Central memory CD8-positive, alpha-beta T cell (primary cell): ENCODE results near the gene FRMD5.
"Not testable (repeated sequence)": the region's sequence is repeated elsewhere in the genome, so short reads cannot be mapped to it uniquely, and the experiment has no call there.

Experiments used
- ATAC-seq: fragments of 150-1000 bp; cut with Tn5 transposase; replicated peaks from 2 replicates; pipeline ENCODE4 v1.10.0; 2022; ENCODE audit warnings: mild to moderate bottlenecking, moderate FRiP score, moderate number of reproducible peaks; ENCODE audit not compliant: poor library complexity, severe bottlenecking; ENCODE audit errors: extremely low read depth
- DNase-seq, 2 donors: peaks; one replicate each; pipeline ENCODE4 v3.0.0; 2021; ENCODE audit warnings: low spot score in 2 of 2
- H3K27ac Mint-ChIP-seq: one replicate; pipeline ENCODE4 v1.8.0; 2022; ENCODE audit warnings: low read depth, mild to moderate bottlenecking, moderate library complexity, mixed read lengths
- H3K27me3 Mint-ChIP-seq: one replicate; pipeline ENCODE4 v1.8.0; 2022; ENCODE audit warnings: mixed read lengths
- H3K36me3 Mint-ChIP-seq: one replicate; pipeline ENCODE4 v1.8.0; 2022; ENCODE audit warnings: mild to moderate bottlenecking, moderate library complexity, mixed read lengths; ENCODE audit not compliant: insufficient read depth
- H3K4me1 Mint-ChIP-seq: one replicate; pipeline ENCODE4 v1.8.0; 2022; ENCODE audit warnings: mixed read lengths
- H3K4me3 Mint-ChIP-seq: one replicate; pipeline ENCODE4 v1.8.0; 2022; ENCODE audit warnings: mild to moderate bottlenecking, moderate library complexity, mixed read lengths
- H3K9me3 Mint-ChIP-seq: one replicate; pipeline ENCODE4 v1.8.0; 2022; ENCODE audit warnings: mixed read lengths

The FRMD5 gene

DNA sequence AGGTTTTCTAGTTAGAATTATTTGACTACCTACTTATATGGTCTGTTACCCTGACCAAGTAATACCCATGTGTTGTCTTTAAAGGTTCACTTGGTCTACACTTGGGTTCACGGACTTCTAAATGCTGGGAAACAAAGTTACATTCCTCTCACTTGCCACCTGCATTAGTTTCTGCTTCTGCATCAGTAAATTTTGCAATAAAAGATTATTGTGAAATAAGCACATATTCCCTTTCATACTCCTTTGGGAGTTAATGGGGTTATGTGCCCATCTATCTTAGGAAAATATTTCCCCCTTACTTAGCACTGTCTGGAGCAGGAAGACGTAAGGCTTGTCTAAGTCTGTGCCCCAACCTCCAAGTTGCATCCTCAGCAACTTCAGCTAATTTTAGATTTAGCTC is 160.7 kb downstream of the FRMD5 start:
- Mint-ChIP-seq H3K27me3 (peaks cover 56% of the 10 kb centered on the region), H3K27ac (no peak overlapping the region), H3K4me1 (no peaks in the 10 kb centered on the region), H3K9me3 (no peaks in the 10 kb centered on the region), H3K4me3 (no peak overlapping the region), H3K36me3 (no peaks in the 10 kb centered on the region)
- no peak for DNase-seq
- no peak for ATAC-seq

DNA sequence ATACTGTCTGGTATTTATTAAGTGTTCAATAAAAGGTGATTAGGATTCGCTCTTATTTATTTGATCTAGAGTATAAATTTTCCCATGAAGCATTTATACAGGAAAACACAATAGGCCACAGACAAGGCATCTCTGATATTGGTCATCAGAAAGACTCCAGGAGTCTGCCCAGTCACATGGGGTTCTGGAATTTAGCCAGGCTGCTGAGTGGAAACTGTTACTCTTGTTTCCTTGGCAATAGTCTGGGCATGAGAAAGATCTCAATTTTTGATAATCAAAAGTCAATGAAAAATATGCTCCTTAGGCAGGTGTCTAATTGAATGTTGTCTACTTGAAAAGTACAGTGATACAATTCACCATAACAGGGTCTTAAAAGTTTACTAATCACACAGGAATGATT is 161.2 kb downstream of the FRMD5 start:
- no peaks in the 10 kb centered on the region for H3K36me3 Mint-ChIP-seq
- H3K4me1 Mint-ChIP-seq: no peaks in the 10 kb centered on the region
- H3K27me3 Mint-ChIP-seq: peaks cover 51% of the 10 kb centered on the region
- no peak overlapping the region for H3K27ac Mint-ChIP-seq
- no peaks in the 10 kb centered on the region for H3K9me3 Mint-ChIP-seq
- H3K4me3 Mint-ChIP-seq: no peak overlapping the region
- no peak for DNase-seq
- ATAC-seq: no peak

DNA sequence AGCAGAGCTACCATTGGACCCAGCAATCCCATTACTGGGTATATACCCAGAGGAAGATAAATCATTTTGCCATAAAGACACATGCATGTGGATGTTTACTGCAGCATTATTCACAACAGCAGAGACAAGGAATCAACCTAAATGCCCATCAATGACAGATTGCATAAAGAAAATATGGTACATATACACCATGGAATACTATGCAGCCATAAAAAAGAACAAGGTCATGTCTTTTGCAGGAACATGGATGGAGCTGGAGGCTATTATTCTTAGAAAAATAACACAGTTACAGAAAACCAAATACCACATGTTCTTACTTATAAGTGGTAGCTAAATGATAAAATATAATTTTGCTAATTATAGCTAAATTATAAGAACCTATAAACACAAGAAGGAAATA is 162.3 kb downstream of the FRMD5 start:
- not testable (repeated sequence) for H3K4me3 Mint-ChIP-seq, ATAC-seq
- H3K27me3 Mint-ChIP-seq: peaks cover 53% of the 10 kb centered on the region

DNA sequence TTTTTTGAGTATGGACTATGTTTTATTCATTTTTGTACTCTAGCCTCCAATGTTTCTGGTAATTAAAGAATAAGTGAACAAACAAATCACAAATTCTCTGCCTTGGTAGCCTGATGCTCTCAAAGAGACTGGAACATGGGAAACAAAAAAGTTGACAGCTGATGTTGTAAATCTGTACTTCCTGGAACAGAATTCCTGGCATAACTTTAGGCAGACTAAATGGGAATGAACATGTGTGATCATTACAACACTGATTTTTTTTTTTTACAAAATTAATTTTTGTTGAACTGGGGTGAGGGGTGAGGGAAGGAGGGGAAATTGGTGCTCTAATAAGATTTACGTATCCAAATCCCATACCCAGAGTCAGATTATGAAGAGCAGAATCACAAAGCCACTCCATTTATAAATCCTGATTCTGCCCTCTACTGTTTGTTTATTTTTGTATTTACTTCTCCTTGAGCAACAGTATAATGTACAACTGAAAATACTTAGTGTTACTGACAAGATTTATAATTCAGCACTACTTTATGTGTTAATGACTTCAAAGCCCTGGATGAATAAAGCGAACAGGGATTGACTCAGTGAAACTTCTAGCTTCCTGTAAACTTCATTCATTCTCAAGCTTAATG is 165.0 kb downstream of the FRMD5 start:
- H3K27ac Mint-ChIP-seq: no peak overlapping the region
- no peaks in the 10 kb centered on the region for H3K4me1 Mint-ChIP-seq
- ATAC-seq (no peak), DNase-seq (no peak)
- no peak overlapping the region for H3K4me3 Mint-ChIP-seq
- H3K27me3 Mint-ChIP-seq: peaks cover 66% of the 10 kb centered on the region
- no peaks in the 10 kb centered on the region for H3K9me3 Mint-ChIP-seq
- H3K36me3 Mint-ChIP-seq: no peaks in the 10 kb centered on the region

More for the DNA sequence above, 162.3 kb downstream of the FRMD5 start:
- DNase-seq, H3K27ac Mint-ChIP-seq, H3K36me3 Mint-ChIP-seq, H3K9me3 Mint-ChIP-seq, H3K4me1 Mint-ChIP-seq: not testable (repeated sequence)

DNA sequence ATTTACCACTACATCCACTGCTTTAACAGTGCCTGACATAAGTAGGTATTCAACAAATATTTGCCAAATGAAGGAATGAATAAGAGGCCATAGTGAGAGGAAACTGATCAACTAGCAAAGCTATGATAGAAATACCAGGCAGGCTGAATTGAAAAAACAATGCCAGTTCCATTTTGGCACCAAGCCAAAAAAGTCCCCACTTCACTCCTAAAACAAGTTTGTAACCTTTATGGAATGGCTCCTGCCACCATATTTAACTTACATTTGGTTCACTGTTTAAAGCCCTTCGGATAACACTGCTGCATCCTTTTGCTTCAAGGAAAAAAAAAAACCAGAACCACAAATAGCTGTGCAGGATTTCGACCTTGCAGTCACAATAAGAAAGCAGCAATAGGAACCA is 166.1 kb downstream of the FRMD5 start:
- H3K36me3 Mint-ChIP-seq: no peaks in the 10 kb centered on the region
- no peaks in the 10 kb centered on the region for H3K4me1 Mint-ChIP-seq
- H3K4me3 Mint-ChIP-seq: no peak overlapping the region
- H3K9me3 Mint-ChIP-seq: no peaks in the 10 kb centered on the region
- ATAC-seq: no peak
- no peak overlapping the region for H3K27ac Mint-ChIP-seq
- DNase-seq: no peak
- H3K27me3 Mint-ChIP-seq: peaks cover 66% of the 10 kb centered on the region

DNA sequence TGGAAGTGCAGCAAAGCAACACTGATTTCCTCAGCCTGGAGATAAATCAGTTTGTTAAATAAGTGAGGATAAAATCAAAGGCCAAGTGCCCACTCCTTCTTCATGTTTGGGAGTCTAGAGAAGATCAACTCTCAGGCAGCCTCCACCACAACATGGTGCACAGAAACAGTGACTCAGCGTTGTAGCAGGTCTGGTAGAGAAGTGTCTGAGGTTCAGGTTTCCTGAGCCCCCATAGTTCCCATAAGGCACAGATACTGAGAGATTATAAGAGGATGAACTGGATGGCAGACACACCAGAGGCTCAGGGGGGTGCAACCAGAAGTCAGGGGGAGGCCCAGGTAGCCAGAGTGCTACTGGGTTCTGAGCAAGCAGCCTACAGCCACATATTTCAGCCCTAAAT is 166.7 kb downstream of the FRMD5 start:
- Mint-ChIP-seq H3K27ac (no peak overlapping the region), H3K27me3 (peaks cover 69% of the 10 kb centered on the region), H3K36me3 (no peaks in the 10 kb centered on the region)

DNA sequence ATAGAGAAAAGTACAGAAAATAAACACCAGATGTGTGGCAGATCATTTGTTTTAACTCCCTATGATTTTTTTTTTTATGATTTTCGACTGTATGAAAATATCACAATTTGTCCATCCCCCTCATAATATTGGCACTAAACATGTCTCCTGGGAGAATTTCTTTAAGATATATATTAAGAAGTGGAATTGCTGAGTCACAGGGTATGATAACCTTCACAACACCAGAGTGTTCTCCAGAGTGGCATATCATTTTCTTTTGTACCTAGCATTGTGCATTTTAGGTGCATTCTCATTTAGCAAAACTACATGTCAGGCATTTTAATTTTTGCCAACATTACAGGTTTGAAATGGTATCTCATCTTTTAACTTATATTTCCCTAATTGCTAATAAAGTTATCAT is 170.9 kb downstream of the FRMD5 start:
- Mint-ChIP-seq H3K27ac (no peak overlapping the region), H3K4me1 (no peaks in the 10 kb centered on the region), H3K27me3 (peaks cover 66% of the 10 kb centered on the region), H3K4me3 (no peak overlapping the region), H3K9me3 (no peaks in the 10 kb centered on the region), H3K36me3 (no peaks in the 10 kb centered on the region)
- DNase-seq (no peak), ATAC-seq (no peak)

More for the DNA sequence above, 166.7 kb downstream of the FRMD5 start:
- Mint-ChIP-seq H3K4me1 (no peaks in the 10 kb centered on the region), H3K9me3 (no peaks in the 10 kb centered on the region), H3K4me3 (no peak overlapping the region)
- ATAC-seq (no peak), DNase-seq (no peak)

DNA sequence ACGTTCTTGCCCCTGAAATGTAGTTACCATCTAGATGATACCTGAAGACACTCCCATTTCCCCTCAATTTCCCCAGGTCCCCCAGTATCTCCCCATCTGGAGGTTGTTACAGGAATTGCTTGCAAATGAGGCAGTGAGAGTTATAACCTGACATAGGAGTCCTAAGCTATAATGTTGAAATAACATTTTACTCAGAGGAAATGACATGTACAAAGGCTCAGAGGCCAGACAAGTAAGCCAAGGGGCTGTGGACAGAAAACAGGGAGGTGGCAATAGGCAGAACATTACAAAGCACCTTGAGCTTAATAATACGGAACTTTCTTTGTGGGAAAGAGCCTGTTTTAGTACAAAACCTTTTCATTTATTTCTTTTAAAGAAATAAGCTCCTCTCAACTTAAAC is 171.9 kb downstream of the FRMD5 start:
- Mint-ChIP-seq H3K27me3 (peaks cover 59% of the 10 kb centered on the region), H3K4me3 (no peak overlapping the region), H3K36me3 (no peaks in the 10 kb centered on the region), H3K27ac (no peak overlapping the region), H3K9me3 (no peaks in the 10 kb centered on the region), H3K4me1 (no peaks in the 10 kb centered on the region)
- ATAC-seq (no peak), DNase-seq (no peak)

DNA sequence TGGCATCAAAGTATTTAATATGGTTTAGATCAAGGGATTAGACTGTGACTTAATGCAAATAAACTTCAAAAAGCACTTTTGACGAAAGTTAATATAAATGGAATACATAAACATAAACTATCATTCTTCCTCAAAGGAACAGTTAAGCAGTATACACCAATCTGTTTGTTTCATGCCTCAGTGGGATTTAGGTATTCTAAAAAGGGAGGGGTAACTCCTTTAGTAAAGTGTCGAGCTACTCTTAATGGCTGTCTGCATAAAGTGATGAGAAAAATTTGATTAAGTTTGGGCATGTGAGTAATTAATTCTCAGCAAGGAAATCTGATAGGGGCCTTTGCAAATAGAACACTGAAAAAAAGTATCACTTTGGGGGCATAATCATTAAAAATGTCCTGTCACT is 176.9 kb downstream of the FRMD5 start:
- no peaks in the 10 kb centered on the region for H3K9me3 Mint-ChIP-seq
- no peaks in the 10 kb centered on the region for H3K4me1 Mint-ChIP-seq
- no peak overlapping the region for H3K4me3 Mint-ChIP-seq
- no peaks in the 10 kb centered on the region for H3K36me3 Mint-ChIP-seq
- no peak overlapping the region for H3K27ac Mint-ChIP-seq
- ATAC-seq (no peak), DNase-seq (no peak)
- H3K27me3 Mint-ChIP-seq: peaks cover 34% of the 10 kb centered on the region

DNA sequence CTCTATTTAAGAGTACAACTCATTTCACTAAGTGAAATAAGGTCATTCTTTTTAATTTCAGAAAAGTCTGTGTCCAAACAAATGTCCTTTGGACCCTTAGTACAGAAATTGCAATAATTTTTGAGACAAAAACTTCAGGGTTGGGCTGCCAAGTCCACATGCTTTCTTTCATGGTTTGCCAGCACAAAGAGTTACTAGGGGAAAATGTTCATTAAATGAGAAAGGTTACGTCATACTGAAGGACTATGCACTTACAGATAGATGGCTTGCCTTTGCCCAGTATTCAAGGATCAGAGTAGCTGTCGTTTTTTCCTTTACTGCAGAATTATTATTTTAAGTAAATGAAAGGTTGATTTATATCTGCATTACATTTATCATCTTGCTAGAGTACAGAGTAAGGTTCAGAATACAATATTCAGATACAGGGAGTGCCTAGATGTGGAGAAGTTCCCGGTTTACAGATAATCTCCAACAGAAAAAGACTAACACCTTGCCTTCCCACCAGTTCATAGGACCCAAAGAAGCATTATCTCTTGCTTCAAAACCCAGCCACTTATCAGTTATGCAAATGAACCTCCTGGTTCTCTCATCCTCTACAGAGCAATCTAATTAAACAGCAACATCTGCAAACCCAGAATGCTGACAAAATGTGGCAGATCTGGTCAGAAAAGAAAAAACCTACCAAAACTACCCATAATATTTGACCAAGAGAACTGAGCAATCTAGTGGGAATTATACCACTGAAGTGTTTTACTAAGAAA is 179.3 kb downstream of the FRMD5 start:
- Mint-ChIP-seq H3K9me3 (no peaks in the 10 kb centered on the region), H3K27ac (no peak overlapping the region), H3K36me3 (no peaks in the 10 kb centered on the region), H3K4me1 (no peaks in the 10 kb centered on the region), H3K4me3 (no peak overlapping the region), H3K27me3 (peaks cover 33% of the 10 kb centered on the region)
- ATAC-seq (no peak), DNase-seq (no peak)

DNA sequence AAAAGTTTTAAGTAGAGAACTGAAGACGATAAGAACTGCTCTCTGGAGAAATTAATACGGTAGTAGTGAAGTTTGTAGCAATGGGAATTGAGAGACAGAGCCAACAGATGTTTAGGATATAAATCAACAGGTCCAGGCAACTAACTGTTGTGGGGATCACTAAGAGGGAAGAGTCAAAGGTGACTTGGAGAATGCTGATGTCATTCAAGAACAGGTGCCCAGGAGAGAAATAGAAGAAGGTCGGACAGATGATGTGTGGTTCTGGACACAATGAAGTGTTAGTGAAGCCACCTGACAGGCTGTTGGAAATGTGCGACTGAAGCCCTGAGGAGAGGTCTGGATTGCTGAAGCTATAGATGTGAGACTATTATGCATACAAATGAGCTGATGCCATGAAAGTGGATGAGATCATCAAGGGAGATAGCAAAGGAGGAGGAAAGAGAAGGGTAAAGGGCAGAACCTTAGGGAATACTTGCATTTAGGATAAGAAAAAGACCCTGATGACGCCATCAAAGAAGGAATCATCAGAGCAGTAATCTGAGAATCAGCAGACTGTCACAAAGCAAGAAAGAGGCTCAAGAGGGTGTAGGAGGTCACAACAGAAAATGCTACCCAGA is 183.7 kb downstream of the FRMD5 start:
- ATAC-seq: no peak

DNA sequence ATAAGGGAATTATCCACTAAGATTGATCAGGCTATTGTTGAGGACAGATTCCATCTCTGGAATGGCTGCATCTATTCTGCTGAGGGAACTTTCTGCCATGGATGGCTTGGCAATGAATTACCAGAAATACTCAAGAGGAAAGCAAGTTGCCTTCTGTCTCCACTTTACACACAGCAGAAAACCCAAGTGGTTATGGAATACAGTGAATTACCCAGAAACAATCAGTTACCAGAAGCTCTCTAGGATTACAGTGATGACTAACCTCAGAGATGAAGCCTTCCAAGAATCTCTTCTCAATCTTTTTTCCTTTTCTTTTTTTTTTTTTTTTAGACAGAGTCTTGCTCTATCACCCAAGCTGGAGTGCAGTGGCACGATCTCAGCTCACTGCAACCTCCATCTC is 185.0 kb downstream of the FRMD5 start:
- Mint-ChIP-seq H3K9me3 (no peaks in the 10 kb centered on the region), H3K4me3 (no peak overlapping the region), H3K4me1 (no peaks in the 10 kb centered on the region), H3K27me3 (peaks cover 44% of the 10 kb centered on the region), H3K27ac (no peak overlapping the region), H3K36me3 (no peaks in the 10 kb centered on the region)
- ATAC-seq (no peak), DNase-seq (no peak)

More for the DNA sequence above, 183.7 kb downstream of the FRMD5 start:
- Mint-ChIP-seq H3K4me1 (no peaks in the 10 kb centered on the region), H3K4me3 (no peak overlapping the region), H3K27me3 (peaks cover 44% of the 10 kb centered on the region), H3K9me3 (no peaks in the 10 kb centered on the region), H3K27ac (no peak overlapping the region), H3K36me3 (no peaks in the 10 kb centered on the region)
- no peak for DNase-seq

DNA sequence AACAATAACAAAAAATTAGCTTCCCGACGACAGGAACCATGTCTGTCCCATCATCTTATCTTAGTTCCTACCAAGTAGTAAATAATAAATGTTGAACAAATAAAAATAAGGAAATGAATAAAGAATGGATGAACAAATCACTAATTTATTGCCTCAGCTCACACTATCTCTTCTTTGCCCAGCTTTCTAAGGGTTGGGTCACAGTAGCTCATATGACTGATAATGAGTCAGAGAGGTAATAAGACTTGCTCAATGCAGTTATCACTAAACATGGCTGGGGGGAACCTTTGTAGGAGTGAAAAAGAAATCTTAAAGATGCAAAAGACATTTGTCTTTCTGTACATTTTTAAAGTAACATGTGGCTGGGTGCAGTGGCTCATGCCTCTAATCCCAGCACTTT is 186.0 kb downstream of the FRMD5 start:
- Mint-ChIP-seq H3K4me3 (no peak overlapping the region), H3K4me1 (no peaks in the 10 kb centered on the region)
- no peak for ATAC-seq

More for the DNA sequence above, 186.0 kb downstream of the FRMD5 start:
- DNase-seq: no peak
- Mint-ChIP-seq H3K9me3 (no peaks in the 10 kb centered on the region), H3K27me3 (peaks cover 41% of the 10 kb centered on the region), H3K27ac (no peak overlapping the region), H3K36me3 (no peaks in the 10 kb centered on the region)
